ENCODE measurements around the gene NELL1.

Gene NELL1

GRCh38 chr11:21495879-21496278, 826.5 kb downstream of the NELL1 start:
- Histone ChIP-seq H3K4me1 (no peaks in the 10 kb centered on the region), H3K9me3 (ENCODE audit: control insufficient read depth, low read length) (no peaks in the 10 kb centered on the region), H3K79me2 (no peaks in the 10 kb centered on the region), H3K4me3 (ENCODE audit: low read depth, low read length) (no peak overlapping the region), H3K27ac (no peak overlapping the region), H3K9ac (no peak overlapping the region), H2AFZ (no peak overlapping the region), H3K4me2 (ENCODE audit: low read length) (no peak overlapping the region), H3K27me3 (ENCODE audit: control insufficient read depth, insufficient read depth, low read length) (no peaks in the 10 kb centered on the region), H3K36me3 (ENCODE audit: control insufficient read depth, insufficient read depth, low read length) (no peaks in the 10 kb centered on the region)
- TF ChIP-seq, protein P1, sequence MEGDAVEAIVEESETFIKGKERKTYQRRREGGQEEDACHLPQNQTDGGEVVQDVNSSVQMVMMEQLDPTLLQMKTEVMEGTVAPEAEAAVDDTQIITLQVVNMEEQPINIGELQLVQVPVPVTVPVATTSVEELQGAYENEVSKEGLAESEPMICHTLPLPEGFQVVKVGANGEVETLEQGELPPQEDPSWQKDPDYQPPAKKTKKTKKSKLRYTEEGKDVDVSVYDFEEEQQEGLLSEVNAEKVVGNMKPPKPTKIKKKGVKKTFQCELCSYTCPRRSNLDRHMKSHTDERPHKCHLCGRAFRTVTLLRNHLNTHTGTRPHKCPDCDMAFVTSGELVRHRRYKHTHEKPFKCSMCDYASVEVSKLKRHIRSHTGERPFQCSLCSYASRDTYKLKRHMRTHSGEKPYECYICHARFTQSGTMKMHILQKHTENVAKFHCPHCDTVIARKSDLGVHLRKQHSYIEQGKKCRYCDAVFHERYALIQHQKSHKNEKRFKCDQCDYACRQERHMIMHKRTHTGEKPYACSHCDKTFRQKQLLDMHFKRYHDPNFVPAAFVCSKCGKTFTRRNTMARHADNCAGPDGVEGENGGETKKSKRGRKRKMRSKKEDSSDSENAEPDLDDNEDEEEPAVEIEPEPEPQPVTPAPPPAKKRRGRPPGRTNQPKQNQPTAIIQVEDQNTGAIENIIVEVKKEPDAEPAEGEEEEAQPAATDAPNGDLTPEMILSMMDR (IDR thresholded peaks at IDR 0.05) = no peak

DNA sequence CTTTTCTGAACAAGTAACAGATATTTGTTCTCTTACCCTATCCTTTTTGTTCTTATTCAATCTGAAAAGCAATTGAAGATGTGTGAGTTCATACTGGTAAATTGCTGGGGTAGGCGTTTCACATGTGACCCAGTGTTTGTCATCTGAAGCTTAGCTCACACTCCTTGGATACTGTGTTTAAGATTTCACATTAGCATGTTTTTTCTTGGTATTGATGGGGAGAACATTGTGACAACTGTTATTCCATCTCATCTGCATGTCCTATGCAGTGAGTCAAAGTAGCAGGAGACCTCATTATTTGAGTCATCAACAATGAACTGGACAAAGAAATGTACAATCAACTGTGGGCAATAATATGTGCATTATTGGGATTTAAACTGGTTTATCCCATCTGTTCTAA, 831.9 kb downstream of the NELL1 start:
- no peak overlapping the region for H3K27ac ChIP-seq
- H3K9ac ChIP-seq = no peak overlapping the region
- TF ChIP-seq, protein P1 (IDR thresholded peaks at IDR 0.05) = no peak
- H3K27me3 ChIP-seq (ENCODE audit: control insufficient read depth, insufficient read depth, low read length) = no peaks in the 10 kb centered on the region
- H3K79me2 ChIP-seq = no peaks in the 10 kb centered on the region
- H3K4me1 ChIP-seq = no peaks in the 10 kb centered on the region
- no peak overlapping the region for H2AFZ ChIP-seq
- no peaks in the 10 kb centered on the region for H3K36me3 ChIP-seq (ENCODE audit: control insufficient read depth, insufficient read depth, low read length)
- no peak overlapping the region for H3K4me2 ChIP-seq (ENCODE audit: low read length)
- H3K9me3 ChIP-seq (ENCODE audit: control insufficient read depth, low read length) = no peaks in the 10 kb centered on the region
- H3K4me3 ChIP-seq (ENCODE audit: low read depth, low read length) = no peak overlapping the region

- no peaks in the 10 kb centered on the region for H3K9me3 ChIP-seq (ENCODE audit: control insufficient read depth, low read length)
- no peaks in the 10 kb centered on the region for H3K36me3 ChIP-seq (ENCODE audit: control insufficient read depth, insufficient read depth, low read length)
- H3K4me3 ChIP-seq (ENCODE audit: low read depth, low read length) = no peak overlapping the region
- H3K79me2 ChIP-seq = no peaks in the 10 kb centered on the region
- no peak overlapping the region for H3K27ac ChIP-seq
- no peak overlapping the region for H2AFZ ChIP-seq
- H3K4me1 ChIP-seq = no peaks in the 10 kb centered on the region
- TF ChIP-seq, protein P1 (IDR thresholded peaks at IDR 0.05) = no peak
- no peaks in the 10 kb centered on the region for H3K27me3 ChIP-seq (ENCODE audit: control insufficient read depth, insufficient read depth, low read length)
- H3K4me2 ChIP-seq (ENCODE audit: low read length) = no peak overlapping the region
- no peak overlapping the region for H3K9ac ChIP-seq
These were observed 835.7 kb downstream of the NELL1 start for GRCh38 chr11:21505070-21505469.

DNA sequence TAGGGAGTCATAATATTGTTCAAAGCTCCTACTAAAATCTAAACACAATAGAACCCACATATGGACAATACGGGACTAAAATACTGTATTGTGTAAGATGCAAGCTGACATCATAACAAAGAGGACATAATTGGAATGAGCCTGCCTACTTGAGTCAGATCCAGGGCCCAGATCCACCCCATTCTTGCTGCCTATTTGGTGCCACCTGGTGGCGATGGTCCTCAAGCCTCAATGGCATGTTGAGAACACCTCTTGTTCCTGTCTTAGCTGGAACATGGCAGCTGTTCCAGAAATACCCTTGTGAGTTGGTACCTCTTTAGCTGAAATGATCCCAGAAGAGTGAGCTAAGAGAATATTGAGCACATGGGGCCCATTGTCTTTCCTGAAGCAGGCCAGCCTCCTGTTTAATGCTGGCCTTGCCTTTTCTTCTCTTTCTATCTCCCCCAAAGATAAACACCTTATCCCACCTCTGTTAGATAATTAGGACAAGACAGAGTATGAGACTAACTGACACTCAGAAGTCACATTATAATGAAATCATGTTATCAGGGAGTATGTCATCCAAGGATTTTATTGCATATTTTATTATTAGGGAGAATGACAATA, 842.6 kb downstream of the NELL1 start:
- Histone ChIP-seq H3K27ac (no peak overlapping the region), H3K36me3 (ENCODE audit: control insufficient read depth, insufficient read depth, low read length) (no peaks in the 10 kb centered on the region), H2AFZ (no peak overlapping the region), H3K27me3 (ENCODE audit: control insufficient read depth, insufficient read depth, low read length) (no peaks in the 10 kb centered on the region), H3K4me2 (ENCODE audit: low read length) (no peak overlapping the region), H3K4me3 (ENCODE audit: low read depth, low read length) (no peak overlapping the region), H3K9me3 (ENCODE audit: control insufficient read depth, low read length) (no peaks in the 10 kb centered on the region), H3K79me2 (no peaks in the 10 kb centered on the region), H3K4me1 (no peaks in the 10 kb centered on the region), H3K9ac (no peak overlapping the region)
- TF ChIP-seq, protein P1 (IDR thresholded peaks at IDR 0.05) = peak; percentile 40

- Histone ChIP-seq H3K27me3 (ENCODE audit: control insufficient read depth, insufficient read depth, low read length) (no peaks in the 10 kb centered on the region), H3K4me2 (ENCODE audit: low read length) (no peak overlapping the region), H3K27ac (no peak overlapping the region), H2AFZ (no peak overlapping the region), H3K36me3 (ENCODE audit: control insufficient read depth, insufficient read depth, low read length) (no peaks in the 10 kb centered on the region), H3K4me1 (no peaks in the 10 kb centered on the region), H3K79me2 (no peaks in the 10 kb centered on the region), H3K9me3 (ENCODE audit: control insufficient read depth, low read length) (no peaks in the 10 kb centered on the region), H3K4me3 (ENCODE audit: low read depth, low read length) (no peak overlapping the region), H3K9ac (no peak overlapping the region)
- TF ChIP-seq, protein P1 (IDR thresholded peaks at IDR 0.05) = no peak
These were observed 844.9 kb downstream of the NELL1 start for GRCh38 chr11:21514316-21514715.
